Measurements from ENCODE around the gene TMEM242. TPM values are rescaled to one million over a fixed set of nuclear protein-coding genes. Genes with fewer than 3 reads are reported as not detected.
A peak's percentile ranks its signal among the peaks of the same experiment; 100 is the strongest.

Gene TMEM242
- total and polyA plus RNA-seq, 2 of the 13 experiments (the other 11 are each of a cell fraction or from before 2014, with no cell fraction given): 5.6 to 11.1 TPM

GRCh38 chr6:157323255-157323965, at the start of gene TMEM242 (continued):
- TF ChIP-seq CENPX (CRISPR knock-in tag; IDR thresholded peaks at IDR 0.05) (no peak), PBX3 (CRISPR knock-in tag; IDR thresholded peaks at IDR 0.05; ENCODE audit: borderline replicate concordance) (peak; percentile 94), ZNF878 (CRISPR knock-in tag; IDR thresholded peaks at IDR 0.05) (peak; percentile 55), TCF12 (IDR thresholded peaks at IDR 0.05) (no peak), TCF12 (CRISPR knock-in tag; IDR thresholded peaks at IDR 0.05) (peak; percentile 83), KMT2A (CRISPR knock-in tag; IDR thresholded peaks at IDR 0.05) (peak; percentile 100), DPF2 (CRISPR knock-in tag; IDR thresholded peaks at IDR 0.05; ENCODE audit: borderline replicate concordance, low read depth) (peak; percentile 17; the same call in 1 of the 2 replicates), THAP8 (CRISPR knock-in tag; IDR thresholded peaks at IDR 0.05; ENCODE audit: borderline replicate concordance) (peak; percentile 65; the same call in 1 of the 2 replicates), CREM (IDR thresholded peaks at IDR 0.05) (peak; percentile 71), CREM (CRISPR knock-in tag; IDR thresholded peaks at IDR 0.05) (no peak), U2AF1 (optimal IDR thresholded peaks at IDR 0.05; ENCODE audit: low read depth, low read length) (peak; percentile 99), ZNF18 (CRISPR knock-in tag; IDR thresholded peaks at IDR 0.05; ENCODE audit: insufficient replicate concordance) (peak; percentile 99), SRSF9 (IDR thresholded peaks at IDR 0.05; ENCODE audit: borderline replicate concordance, insufficient read depth, low read depth, low read length, poor library complexity, severe bottlenecking) (no peak), BRCA1 (CRISPR knock-in tag; IDR thresholded peaks at IDR 0.05) (peak; percentile 74; the same call in 1 of the 2 replicates), ZFP41 (CRISPR knock-in tag; IDR thresholded peaks at IDR 0.05; ENCODE audit: borderline replicate concordance) (peak; percentile 95), AGO1 (IDR thresholded peaks at IDR 0.05; ENCODE audit: low read depth, low read length, poor library complexity, severe bottlenecking) (peak; percentile 89), PBX2 (CRISPR knock-in tag; IDR thresholded peaks at IDR 0.05) (peak; percentile 6; the same call in 1 of the 2 replicates), SMARCE1 (IDR thresholded peaks at IDR 0.05; ENCODE audit: borderline replicate concordance) (no peak), ZNF556 (CRISPR knock-in tag; IDR thresholded peaks at IDR 0.05; ENCODE audit: borderline replicate concordance) (peak; percentile 100), TFAP4 (IDR thresholded peaks at IDR 0.05; ENCODE audit: borderline replicate concordance, low read depth) (peak; percentile 77; the same call in 1 of the 2 replicates), ZBTB10 (CRISPR knock-in tag; IDR thresholded peaks at IDR 0.05; ENCODE audit: borderline replicate concordance) (peak; percentile 92)
